HG02884 (cell line): ENCODE measurements around the gene SLC6A1.

ENCODE experiments used
- ATAC-seq: cut with Tn5 transposase; IDR thresholded peaks from one replicate; pipeline ENCODE4 v1.9.1; 2021; ENCODE audit warnings: mild to moderate bottlenecking, moderate library complexity; ENCODE audit not compliant: unreplicated experiment

SLC6A1 gene

DNA sequence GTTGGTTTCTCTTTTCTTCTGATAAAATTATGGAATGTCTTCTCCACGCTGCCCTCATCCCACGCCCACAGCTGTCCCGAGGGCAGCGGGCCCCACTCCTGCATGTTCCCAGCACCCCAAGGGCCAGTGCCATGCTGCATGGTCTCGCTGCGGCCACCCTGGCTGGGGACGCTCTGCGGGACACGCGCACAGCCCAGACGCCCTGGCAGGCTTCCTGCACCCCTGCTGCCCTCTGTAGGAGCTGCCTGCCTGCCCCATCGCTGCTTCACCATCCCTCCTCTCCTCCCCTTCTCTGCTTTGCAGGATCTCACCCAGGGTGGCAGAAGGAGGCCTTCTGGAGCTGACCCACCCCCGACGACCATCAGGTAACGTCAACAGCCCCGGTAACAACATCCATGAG is 22.8 kb downstream of the SLC6A1 start:
- ATAC-seq = no peak

DNA sequence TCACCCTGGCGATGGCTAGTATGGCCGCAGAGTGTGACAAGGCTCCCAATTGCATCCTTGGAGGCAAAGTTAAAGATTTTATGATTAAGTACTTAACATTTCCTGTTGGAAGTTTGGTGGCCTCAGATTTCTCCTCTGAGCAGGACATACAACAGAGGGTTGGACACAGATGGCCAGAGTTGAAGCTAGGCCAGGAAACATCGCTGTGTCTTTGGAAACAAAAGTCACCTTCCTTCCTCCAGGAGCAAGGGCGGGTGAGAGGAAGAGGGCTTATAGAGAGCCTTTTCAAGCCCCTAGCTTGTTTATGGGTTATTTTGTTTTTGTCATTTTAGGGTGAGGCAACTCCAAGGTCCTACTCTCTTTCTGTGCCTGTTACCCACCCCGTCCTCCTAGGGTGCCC is 24.2 kb downstream of the SLC6A1 start:
- ATAC-seq = no peak

DNA sequence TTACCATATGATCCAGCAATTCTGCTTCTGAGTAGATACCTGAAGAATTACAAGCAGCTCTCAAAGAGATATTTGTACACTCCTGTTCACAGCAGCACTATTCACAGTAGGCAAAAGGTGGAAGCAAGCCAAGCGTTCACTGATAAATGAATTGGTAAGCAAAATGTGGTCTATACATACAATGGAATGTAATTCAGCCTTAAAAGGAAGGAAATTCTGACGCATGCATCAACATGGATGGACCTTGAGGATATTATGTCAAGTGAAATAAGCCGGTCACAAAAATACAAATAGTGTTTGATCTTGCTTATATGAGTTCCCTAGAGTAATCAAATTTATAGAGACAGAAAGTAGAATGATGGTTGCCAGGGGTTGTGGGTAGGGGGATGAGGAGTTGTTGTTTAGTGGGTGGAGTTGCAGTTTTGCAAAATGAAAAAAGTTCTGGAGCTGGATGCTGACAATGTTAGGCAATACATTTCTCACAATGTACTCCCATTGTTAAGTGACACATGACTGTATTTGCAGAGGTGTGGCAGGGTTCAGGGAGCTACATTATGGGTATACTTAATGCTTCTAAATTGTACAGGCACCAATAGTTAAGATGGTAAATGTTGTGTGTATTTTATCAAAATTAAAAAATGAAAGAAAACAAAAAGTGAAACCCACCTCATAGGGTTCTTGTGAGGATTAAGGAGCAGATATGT is 26.7 kb downstream of the SLC6A1 start:
- ATAC-seq = no peak

DNA sequence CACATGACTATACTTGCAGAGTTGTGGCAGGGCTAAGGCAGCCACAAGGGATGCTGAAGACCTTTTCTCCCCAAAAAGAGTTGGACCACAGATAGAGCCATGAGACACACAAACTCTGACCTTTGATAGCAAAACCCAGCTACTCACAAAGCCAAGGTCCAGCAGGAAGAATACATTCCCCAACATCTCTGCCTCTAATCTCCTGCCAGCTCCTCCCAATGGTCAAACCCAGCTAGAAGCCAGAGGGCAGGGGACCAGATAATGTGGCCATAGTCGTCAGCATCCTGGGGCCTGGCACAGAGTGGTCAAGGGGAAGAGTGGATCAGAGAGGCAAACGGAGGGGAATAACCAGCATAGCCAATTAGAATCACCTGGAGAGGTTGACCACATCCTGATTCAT is 28.2 kb downstream of the SLC6A1 start:
- ATAC-seq = no peak

DNA sequence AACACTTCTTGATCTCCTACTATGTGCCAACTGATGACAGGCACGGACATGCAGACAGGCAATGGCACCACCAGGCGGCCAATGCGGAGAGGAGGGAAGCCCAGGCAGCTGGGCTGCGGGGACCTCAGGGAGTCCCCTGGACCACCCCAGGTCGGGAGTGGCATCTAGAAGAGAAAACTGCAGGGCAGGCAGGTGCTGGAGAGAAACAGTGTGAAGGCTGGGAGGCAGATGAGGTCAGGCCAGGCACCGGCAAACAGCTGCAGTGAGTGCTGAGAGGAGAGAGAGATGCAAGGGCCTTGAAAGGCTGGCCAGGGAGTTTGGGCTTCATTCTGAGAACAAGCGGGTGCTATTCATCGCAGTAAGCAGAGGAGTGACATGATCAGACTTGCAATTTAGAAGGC is 29.1 kb downstream of the SLC6A1 start:
- no peak for ATAC-seq

DNA sequence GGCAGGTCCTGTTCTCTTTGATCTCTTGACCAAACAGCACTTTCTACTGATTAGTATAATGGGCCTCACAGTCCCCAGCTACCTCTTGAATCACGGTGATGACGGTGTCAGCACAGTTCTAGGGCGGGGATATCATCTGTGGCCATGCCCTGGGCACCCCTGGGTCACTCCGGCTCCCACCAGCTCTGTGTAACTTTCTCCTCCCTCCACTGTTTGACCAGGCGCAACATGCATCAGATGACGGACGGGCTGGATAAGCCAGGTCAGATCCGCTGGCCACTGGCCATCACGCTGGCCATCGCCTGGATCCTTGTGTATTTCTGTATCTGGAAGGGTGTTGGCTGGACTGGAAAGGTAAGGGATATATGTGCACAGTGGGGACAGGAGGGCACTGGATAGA is 29.6 kb downstream of the SLC6A1 start:
- no peak for ATAC-seq

DNA sequence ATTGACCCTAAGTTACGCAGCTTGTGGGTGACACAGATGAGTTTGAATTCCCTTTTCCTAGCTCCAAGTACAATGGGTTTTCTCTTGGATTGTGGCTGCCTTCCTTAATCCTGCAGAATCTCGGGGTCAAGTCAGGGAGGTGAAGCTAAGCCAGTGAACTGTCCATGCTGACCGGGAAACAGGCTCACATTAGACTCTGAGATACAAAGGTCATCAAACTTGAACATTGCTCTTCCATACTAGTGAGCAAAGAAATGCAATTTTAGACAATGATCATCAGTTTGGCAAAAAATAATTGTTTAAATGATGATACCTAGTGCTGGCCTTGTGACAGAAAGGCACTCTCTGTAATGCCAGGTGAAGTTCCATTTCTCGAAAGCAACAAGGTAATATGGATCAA is 31.6 kb downstream of the SLC6A1 start:
- no peak for ATAC-seq

DNA sequence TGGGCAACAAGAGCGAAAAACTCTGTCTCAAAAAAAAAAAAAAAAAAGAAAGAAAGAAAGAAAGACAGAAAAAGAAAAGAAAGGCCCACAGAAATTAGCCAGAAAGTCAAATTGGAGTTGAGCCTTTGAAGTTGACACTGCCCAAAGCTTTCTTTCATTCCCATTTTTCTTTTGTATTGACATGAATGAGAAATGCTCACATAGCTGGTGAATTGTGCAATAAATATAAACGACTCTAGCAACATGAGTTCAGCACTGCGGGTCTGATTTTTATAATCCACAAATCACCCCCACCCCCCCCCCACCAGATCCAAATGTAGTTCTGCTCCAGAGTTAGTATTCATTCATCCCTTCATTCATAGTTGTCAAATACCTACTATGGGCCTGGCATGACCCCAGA is 37.4 kb downstream of the SLC6A1 start:
- ATAC-seq = no peak

DNA sequence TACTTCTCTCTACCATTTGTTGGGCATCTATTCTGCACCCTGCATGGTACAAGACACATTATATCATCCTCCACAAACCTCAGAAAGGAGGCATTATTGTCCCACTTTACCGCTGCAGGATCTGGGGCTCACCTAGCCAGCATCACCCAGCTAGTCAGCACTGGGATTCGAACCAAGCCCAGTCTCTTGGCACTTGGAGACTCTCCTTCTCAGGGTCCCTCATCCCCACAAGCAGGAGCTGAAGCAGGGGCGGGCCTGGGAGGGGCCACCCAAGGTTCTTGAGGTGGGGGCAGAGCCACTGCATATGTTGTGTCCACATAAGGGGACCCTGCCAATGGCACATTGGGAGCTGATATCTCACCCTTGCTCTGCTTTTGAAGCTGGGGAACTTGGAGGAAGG is 41.3 kb downstream of the SLC6A1 start:
- no peak for ATAC-seq

DNA sequence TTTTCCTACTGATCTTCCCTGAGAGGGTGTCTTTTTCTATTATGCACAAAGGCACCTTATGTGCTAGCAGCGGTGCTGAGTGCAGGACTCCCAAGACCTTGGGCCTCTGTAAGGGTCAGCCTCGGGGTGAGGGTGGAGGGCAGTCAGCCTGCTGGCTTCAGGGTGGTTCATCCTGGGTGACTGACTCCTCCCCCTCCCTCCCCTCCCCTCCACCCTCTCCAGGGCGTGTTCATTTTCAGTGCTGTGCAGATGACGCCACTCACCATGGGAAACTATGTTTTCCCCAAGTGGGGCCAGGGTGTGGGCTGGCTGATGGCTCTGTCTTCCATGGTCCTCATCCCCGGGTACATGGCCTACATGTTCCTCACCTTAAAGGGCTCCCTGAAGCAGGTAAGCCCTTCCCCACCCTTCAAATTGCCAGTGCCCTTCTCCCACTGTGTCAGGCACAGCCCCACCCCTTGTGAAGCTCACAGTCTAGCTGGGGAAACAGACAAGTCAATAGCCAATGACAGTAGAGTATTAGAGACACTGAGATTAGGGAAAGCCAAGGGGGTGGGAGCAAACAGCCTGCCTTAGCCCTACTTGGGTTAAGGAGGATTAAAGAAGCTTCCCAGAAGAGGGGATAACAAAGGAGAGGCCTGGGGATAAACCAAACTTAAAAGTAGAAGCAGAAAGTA is 41.9 kb downstream of the SLC6A1 start:
- no peak for ATAC-seq

DNA sequence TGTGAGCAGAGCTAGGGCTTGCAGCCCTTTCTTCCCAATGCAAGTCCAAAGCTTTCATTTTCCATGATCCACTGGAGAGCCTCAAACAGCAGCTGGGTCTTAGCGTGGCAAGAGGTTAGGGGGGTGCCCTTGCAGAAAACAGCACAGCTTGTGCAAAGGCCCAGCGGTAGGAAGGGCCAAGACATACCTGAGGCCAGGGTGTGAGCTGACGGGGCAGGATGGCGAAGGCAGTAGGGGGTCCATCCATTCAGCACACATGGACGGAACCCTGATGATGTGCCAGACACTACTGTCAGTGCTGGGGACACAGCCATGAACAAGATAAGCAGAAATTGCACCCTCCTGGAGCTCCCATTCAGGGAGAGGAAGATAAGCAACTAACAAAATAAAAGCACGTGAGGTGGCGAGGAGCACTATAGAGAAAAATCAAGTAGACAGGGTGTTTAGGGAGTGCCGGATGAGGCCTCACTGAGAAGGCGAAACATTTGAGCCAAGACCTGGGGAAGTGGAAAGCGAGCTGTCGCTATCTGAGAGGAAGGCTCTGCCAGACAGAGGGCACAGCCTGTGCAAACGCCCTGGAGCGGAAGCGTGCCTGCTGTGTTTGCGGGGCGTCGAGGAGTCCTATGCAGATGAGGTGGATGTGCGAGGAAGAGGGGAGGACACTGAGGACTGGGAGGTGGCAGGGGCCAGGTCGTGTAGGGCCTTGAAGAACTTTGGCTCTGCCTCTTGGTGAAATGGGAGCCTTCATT is 43.4 kb downstream of the SLC6A1 start:
- ATAC-seq = no peak

DNA sequence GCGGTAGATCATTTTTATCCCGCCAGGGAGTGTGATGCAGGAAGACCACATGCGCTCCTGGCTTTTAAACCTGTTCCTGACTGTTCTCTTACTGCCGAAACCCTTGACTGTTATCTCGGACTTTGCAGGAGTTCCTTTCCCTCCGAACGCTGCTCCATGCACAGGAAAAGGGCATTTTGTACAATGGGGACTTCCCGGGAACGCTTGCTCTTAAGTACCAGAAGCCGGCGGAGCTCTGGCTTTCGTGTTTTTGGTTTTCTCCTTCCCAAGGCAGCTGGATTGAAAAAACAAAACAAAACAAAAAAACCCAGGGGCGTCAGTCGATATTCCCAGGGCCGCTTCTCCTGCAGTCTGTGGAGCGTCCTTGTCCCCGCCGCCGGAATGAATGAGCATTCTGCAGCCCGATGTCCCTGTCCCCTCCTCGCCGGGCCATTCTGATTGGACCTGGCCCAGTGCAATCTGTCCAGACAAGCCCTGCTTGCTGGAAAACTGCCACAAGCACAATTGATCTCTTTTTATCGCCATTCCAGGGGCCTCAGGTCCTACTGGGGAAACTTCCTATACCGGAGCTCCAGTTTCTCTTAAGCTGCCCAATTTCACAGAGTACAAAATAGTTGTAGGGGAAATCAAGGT is 44.8 kb downstream of the SLC6A1 start:
- no peak for ATAC-seq

DNA sequence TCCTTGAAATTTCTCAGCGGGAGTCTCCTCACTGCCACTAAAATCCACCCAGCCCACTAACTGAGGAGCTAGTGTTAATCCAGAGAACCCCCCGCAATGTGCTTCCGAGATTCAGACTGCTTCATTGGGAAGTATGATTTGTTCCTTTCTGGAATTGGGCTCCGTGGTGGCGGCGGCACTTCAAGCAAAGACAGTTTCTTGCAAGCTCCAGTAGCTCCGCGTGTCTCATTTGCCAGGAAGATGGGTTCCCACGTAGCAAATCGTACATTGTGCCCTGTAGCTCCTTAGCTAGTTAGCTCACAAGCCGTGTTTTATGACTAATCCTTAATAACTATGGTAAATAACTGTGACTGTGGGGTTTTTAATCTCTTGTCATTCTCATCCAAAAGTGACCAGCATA is 45.4 kb downstream of the SLC6A1 start:
- no peak for ATAC-seq

DNA sequence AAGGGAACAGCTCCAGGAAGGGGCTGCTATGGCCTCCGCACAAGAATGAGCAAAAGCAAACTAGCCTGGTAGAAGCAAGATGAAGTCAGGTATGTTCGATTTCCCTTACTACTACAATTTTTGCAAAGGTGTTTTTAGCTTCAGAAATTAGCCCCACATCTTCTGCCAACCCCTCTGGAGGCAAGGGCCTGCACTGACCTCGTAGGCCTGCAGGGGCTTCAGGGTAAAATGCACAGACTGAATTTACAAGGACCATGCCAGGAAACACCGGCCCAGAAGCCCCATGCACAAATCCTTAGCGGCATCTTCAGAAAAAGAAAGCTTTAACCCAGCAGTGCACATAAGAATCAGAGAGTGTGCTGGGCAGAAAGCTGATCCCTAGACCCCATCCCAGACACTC is 53.0 kb downstream of the SLC6A1 start:
- no peak for ATAC-seq

DNA sequence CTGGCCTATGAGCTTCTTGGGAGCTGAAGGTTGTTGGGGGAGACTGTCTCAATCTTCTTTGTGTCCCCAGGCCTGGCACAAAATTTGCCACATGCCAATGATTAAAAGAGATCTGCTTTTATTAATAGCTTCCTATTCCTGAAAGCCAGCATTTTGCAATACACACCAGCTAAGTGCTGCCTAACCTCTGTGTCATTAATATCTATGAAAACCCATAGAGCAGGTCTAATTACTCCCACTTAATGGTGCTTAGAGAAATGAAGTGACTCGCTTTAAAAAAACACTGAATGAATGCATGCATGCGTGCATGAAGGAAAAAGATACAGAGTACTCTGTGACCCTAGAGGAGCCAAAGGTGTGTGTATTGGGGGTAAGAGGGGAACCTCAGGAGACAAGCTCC is 55.0 kb downstream of the SLC6A1 start:
- ATAC-seq = no peak

DNA sequence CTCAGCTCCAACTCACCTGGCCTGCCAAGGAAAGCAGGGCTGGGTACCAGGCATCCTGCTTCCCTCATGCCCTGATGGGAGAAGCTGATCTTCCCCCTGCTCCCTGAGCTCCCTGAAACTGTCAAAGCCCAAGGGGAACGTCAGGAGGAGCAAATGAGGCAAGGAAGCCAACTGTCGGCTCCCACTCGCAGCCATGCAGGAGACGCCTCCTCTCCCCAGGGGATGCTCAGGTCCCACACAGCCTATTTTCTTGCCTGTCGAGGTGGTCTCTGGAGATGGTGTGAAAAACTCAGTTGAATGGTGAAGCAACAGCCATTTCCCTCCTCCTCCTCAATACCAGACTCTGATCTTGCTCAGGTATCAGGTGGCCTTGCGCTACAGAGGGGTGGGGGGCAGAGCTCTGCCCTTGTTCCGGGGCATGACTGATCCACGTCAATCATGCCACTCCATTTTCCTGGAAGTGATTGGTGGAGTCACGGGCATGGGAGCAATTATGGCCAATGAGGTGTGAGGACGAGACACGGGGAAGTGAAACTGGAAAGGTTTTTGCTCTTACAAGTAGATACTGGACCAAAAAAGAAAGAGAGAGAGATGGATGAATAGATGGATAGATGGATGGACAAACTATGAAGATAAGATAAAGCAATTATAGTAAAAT is 58.2 kb downstream of the SLC6A1 start:
- ATAC-seq = no peak

DNA sequence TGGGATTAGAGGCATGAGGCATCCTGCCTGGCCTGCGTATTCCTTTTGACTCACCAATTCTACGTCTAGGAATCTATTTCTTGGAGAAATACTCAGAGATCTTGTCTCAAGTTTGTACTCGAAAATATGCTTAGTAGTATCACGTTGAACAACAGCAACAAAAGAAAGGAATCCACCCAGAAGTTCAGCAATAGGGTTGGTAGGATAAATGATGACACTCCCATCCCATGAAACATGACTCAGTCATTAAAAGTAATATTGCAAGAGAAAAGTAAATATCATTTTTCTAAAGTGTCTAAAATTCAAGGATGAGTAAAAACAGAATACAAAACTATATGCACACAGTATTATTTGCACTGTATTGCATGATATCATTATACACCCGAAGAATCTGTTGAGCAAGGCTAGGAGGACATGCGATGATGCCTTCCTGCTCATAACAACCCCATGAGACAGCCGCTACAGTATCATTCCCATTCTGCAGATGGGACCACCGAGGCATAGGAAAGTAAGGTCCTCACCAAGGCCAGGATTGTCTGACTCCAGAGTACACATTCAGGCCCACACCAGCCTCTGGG is 61.5 kb downstream of the SLC6A1 start:
- ATAC-seq = no peak

DNA sequence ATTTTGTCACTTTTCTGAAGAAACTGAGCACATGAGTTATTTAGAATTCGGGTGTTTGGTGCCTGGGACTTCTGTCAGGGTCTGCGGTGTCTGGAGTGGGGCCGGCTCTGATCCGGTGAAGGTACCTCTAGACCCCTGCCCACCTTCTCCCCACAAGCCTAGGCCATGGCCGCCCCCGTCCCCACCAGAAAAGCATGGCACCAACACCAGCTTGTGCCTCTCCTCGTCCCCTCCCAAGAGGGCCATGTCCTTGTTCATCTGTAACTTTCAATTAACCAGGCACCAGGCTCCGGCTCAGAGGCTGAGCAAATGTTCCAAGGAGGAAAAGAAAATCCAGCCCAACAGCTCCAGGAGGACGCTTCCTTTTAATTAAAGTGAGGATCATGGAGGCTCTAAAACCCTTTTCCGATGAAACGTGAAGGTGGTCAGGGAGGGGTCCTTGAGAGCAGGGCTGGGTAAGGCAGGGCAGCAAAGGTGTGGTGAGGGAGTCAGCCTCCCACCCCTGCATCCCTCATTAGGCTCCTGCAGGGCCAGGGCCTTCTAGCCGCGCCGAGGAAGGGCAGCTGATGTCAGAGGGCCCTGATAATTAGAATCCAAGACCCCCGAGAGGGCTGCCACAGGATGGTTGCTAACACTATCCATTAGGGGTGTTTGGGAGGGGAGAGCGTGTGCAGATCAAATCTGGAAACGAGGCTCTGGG is 62.3 kb downstream of the SLC6A1 start:
- no peak for ATAC-seq

DNA sequence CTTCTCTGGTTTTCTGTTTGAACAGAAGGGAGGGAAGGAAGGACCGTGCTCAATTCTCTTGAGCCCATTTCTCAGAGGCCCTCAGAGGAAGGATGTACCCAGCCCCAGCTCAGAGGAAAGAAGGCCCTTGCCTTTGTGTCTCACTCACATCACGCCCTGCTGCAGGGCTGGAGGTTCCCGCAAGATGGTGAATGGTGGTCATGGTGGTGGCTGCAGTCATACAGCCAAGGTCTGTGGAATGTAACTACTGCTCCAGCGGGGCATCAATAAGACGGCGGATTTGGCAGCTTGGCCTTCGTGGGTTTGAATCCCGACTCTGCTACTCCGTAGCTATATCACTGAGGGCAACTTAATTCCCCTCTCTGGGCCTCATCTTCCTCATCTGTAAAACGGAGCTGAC is 62.9 kb downstream of the SLC6A1 start:
- no peak for ATAC-seq

DNA sequence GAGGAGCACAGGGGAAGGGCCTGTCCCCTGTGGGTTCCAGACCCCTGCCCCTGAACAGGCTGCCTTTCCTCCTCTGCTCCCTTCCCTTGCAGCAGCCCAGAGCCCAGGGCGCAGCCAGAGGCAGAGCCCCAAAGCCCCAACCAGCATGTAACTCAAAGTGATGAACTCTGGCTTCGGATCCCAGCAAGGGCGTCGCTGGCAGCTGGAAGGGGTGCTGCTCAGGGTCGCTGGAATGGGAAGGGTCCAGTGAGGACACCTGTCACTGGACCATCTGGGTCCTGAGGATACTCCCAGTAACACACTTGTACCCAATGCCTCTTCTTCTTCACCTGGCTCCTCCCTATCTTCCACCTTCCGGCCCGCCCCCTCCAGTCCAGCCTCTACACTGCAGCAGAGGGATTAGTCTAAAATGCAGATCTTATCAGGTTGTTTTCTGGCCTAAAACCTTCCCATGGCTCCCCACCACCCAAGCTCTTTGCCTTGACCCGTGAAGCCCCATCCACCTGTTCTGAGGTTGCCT is 64.0 kb downstream of the SLC6A1 start:
- no peak for ATAC-seq
